GM06990 (cell line): ENCODE data around the gene SLC13A3.

Experiments used
- DNase-seq: peaks from one replicate; pipeline ENCODE4 v3.0.0-alpha.2; 2011; ENCODE audit not compliant: insufficient read length; ENCODE audit errors: extremely low read depth
- H3K27me3 ChIP-seq: replicated peaks from 2 replicates; pipeline ENCODE4 v1.6.0; 2011; ENCODE audit warnings: low read length; ENCODE audit not compliant: control insufficient read depth, insufficient read depth
- H3K36me3 ChIP-seq: 2 replicates; pipeline ENCODE4 v1.5.1; 2011; ENCODE audit warnings: low read length; ENCODE audit not compliant: control insufficient read depth, insufficient read depth
- H3K4me3 ChIP-seq: replicated peaks from 2 replicates; pipeline ENCODE4 v1.5.1; 2011; ENCODE audit warnings: low read depth, mild to moderate bottlenecking, control low read depth, low read length
- CTCF ChIP-seq: IDR thresholded peaks from 2 replicates; pipeline ENCODE4 v1.5.1; 2011; ENCODE audit warnings: low read length, control low read depth, mild to moderate bottlenecking, inconsistent platforms; ENCODE audit not compliant: insufficient read depth, poor library complexity, severe bottlenecking

Gene SLC13A3

DNA sequence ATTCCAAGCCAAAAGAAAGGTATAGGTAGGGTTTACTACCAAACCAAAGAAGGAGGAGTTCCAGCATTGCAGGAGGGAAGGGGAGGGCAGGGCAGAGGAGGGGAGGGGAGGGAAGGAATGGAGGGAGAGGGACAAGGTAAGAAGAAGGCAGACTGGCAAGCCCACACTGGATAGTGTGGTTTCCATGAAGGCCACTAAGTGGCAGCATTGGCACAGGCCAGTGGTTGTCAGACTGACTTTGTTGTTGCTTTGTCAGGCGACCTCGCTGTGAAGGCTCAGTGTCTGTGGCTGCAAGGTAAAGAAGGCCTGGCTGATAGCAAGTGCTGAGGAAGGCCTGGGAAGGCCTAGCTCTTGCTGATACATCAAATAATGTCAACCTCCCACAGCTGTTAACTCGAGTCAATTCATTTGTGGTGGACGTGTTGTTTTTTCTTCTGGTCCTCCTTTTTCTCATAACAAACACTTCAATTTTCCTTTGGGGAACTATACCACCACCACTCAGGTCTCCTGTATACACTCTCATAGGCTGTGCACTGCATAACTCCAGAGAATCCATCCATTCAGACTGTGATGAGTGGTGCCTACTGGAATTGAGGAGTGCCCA is 130.2 kb downstream of the SLC13A3 start:
- peak; percentile 78 for TF ChIP-seq CTCF

GRCh38 chr20:46520540-46520939 is 130.7 kb downstream of the SLC13A3 start:
- no peaks in the 10 kb centered on the region for H3K36me3 ChIP-seq
- no peak for TF ChIP-seq CTCF
- H3K4me3 ChIP-seq, result no peak overlapping the region
- DNase-seq, result no peak
- no peaks in the 10 kb centered on the region; the same call in 1 of the 2 replicates for H3K27me3 ChIP-seq

More for the DNA sequence above, 130.2 kb downstream of the SLC13A3 start:
- DNase-seq, result peak; percentile 18
- Histone ChIP-seq H3K36me3 (no peaks in the 10 kb centered on the region), H3K4me3 (no peak overlapping the region), H3K27me3 (no peaks in the 10 kb centered on the region; the same call in 1 of the 2 replicates)

DNA sequence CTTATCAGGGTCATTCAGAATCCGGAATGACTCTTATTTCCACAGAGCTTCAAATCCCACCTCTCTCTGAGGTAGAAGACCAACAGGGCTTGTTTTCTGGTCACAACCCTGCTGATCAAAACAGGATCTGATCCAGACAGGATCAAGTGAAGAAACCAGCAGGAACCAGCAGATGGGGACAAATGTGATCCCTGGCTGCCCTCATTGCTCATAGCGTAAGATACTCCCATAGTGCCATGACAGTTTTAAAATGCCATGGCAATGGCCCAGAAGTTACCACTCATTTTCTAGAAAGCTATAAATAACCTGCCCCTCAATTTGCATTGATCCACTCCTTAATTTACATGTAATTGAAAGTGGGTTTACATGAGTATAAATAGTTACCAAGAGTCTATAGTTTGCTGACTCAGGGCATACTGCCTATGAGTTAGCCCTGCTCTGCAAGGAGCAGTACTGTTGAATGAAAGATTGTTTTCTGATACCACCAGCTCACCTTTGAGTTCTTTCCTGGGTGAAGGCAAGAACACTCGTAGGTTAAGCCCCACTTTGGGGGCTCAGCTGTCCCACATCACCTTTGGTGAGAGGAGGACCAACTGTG is 131.7 kb downstream of the SLC13A3 start:
- Histone ChIP-seq H3K36me3 (no peaks in the 10 kb centered on the region), H3K4me3 (no peak overlapping the region), H3K27me3 (no peaks in the 10 kb centered on the region; the same call in 1 of the 2 replicates)
- TF ChIP-seq CTCF, result no peak
- DNase-seq, result no peak

- H3K36me3 ChIP-seq, result no peaks in the 10 kb centered on the region
- H3K4me3 ChIP-seq, result peak within 1 kb of the TSS; percentile 69
- TF ChIP-seq CTCF, result no peak
- peak; percentile 17 for DNase-seq
- H3K27me3 ChIP-seq, result no peaks in the 10 kb centered on the region
Measured at GRCh38 chr20:46512943-46513844, 138.1 kb downstream of the SLC13A3 start, which contains the start of gene ZNF334. ZNF334 (minus strand) TSS chr20:46513559; CDS start chr20:46512102, 1,457 bp downstream.

DNA sequence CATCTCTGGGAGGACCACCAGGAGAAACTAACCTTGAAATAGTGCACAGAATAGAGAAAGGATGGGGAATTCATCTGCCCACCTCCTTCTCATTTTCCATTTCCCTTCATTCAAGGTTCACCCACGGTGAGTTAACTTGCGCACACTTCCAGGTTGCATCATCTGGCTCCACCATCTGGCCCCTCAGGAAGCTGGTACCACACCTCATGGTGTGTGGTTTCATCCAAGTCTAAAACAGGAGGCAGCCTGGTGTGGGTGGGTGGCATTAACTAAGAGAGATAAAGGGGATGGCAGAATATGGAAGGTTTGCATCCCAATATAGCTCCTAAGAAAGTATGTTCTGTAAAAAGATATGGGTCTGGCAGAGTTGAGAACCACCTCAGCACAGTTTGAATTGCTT is 141.7 kb downstream of the SLC13A3 start:
- DNase-seq, result no peak
- no peaks in the 10 kb centered on the region for H3K27me3 ChIP-seq
- H3K36me3 ChIP-seq, result no peaks in the 10 kb centered on the region
- no peak for TF ChIP-seq CTCF
- H3K4me3 ChIP-seq, result no peak overlapping the region
